ENCODE results near the gene TRAF3IP1.
A peak's percentile ranks its signal among the peaks of the same experiment; 100 is the strongest.
"Not testable (repeated sequence)": the region's sequence is repeated elsewhere in the genome, so short reads cannot be mapped to it uniquely, and the experiment has no call there.

TRAF3IP1 gene

DNA sequence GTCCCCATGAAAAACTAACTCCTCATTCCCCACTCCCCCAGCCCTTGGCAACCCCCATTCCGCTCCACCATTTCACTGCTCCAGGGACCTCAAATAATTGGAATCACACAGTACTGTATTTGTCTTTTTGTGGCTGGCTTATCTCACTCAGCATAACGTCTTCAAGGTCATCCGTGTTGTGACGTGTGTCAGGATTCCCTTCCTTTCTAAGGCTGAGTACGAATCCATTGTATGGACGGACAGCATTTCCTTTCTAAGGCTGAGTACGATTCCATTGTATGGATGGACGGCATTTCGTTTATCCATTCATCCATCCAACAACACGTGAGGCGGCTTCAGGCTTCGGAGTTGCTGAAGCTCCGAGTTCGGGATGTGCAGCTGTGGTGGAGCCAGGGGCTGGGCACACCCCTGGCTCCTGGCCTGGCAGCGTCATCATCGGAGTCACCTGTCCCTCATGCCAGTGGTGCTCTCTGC lies 105.2 kb downstream of the TRAF3IP1 start:
- no peak for DNase-seq (ENCODE audit: low read depth in 2 of 2, low spot score in 1 of 2)

DNA sequence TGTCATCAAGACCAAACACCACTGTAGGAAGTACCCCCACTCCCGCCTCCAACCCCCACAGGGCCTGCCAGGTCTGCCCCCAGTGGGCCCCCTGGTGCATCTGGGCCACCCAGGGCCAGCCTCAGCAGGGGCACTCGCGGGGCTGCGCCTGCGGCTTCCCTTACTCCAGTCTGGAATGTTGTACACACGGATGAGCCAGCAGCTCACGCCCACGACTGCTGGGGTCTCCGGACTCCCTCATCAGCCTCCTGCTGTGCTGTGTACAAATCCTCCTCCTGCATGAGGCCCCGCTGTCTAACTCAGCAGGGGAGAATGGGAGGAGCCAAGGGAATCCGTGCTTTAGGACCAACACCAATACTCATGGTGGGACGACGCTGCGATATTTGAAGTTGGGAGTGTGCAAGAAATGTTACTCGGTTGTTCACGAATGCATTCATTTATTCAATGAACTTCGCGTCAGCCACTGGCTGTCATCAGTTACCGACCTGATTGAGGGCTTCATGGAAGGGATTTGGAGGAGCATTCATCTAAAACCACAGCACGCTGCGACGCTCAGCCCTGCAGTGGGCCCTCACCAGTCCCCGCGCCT lies 105.8 kb downstream of the TRAF3IP1 start:
- DNase-seq (ENCODE audit: low read depth in 2 of 2, low spot score in 1 of 2), result no peak

DNA sequence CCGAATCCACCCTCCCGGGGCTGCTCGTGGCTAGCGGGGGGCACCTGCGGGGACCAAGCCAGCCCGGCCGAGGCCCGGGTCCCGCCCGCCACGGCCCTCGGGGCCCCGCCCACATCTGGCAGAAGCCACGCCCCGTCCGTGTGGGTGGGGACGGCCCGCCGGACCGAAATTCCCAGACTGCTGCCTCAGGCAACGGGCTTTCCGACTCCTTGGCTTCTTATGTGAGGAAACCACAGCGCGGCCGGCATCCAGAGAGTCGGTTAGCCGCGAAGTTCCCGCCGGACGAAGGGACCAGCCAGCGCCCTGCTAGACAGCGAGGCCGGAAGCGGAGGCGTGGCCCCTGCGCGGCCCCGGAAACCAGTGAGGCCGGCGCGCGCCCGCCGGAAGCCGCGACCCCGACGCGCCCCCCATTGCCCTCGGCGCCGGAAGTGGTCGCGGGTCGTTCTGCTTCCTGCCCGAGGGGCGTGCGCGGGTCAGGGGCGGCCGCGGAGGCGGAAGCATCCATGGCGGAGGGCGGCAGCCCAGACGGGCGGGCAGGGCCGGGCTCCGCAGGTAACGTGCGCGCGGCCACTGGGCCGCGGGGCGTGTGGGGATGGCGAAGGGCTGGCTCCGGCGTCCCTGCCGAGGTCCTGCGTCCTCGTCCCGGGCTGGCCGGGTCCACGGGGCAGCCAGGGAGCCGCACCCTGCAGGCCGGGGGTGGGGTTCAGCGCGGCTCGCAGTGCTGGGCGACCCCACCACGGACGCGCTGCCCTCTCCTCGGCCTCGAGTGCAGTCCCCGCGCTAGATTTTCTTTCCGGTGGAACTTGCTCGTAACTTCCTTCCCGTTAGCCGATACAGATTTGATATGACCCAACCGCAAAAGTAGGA lies 106.5 kb downstream of the TRAF3IP1 start, which contains the start of gene ASB1:
Gene ASB1, plus strand, starts transcription at position 360 of the 867 bp plus-strand sequence. Its CDS starts 144 bp downstream, at position 504.
- peak; percentile 58 for DNase-seq (ENCODE audit: low read depth in 2 of 2, low spot score in 1 of 2)

DNA sequence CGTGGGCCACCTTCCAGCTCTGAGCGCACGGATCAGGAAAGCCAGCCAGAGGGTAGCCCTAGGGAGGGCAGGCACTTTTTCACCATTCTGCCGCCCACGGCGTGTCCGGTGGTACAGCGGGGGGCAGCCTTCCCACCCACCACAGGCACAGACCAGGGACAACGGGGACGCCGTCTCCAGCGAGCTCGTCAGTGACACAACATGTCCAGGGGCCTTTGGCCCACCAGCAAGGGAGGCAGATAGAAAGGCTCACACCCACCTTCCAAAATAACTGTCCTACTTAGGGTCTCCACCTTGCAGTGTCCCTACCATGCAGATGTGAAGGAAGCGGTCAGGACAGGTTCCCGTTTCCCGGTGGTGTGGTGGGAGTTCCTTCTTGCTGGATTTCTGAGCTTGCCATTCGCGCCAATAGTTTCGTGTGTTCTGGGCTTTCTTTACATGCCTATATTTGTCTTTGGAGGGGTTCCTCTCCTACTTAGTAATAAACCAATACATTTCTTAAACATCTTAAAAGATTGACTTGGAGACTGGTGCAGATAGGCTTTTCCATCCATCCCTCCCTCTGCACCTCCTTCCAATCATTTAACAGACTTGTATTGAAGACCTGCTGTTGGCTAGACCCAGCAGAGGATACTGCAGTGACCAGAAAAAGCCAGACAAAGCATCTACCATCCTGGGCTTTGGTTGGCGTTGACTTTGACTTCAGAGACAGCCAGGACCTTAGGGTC lies 107.3 kb downstream of the TRAF3IP1 start:
- no peak for DNase-seq (ENCODE audit: low read depth in 2 of 2, low spot score in 1 of 2)

DNA sequence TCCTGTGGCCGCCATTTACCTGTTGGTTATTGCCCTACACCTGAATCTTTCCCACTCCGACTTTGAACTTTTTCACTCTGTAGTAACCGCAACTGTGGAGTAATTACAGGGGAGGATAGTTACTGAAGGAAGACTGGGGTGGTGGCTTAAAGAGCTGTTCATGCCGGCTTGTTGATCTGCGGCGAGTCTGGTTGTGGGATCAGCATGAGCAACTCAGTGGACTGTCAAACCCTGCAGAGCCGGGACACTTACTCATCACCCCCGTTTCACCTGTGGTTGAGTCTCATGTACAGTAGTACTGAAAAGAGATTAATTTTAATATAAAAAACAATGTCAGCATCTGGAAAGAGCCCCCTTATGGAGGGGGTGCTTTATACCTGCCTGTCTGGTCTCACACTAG lies 108.5 kb downstream of the TRAF3IP1 start:
- DNase-seq (ENCODE audit: low read depth in 2 of 2, low spot score in 1 of 2), result no peak

DNA sequence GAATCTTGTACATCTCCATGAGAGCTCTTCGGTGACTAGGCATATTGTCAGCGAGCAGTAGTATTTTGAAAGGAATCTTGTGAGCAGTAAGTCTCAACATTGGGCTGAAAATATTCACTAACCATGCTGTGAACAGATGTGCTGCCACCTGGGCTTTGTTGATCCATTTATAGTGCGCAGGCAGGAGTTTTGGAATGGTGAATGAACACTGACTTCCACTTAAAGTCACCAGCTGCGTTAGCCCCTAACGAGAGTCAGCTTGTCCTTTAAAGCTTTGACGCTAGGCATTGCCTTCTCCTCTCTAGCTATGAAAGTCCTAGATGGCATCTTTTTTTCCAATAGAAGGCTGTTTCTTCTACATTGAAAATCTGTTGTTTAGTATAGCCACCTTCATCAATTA lies 110.5 kb downstream of the TRAF3IP1 start:
- no peak for DNase-seq (ENCODE audit: low read depth in 2 of 2, low spot score in 1 of 2)

DNA sequence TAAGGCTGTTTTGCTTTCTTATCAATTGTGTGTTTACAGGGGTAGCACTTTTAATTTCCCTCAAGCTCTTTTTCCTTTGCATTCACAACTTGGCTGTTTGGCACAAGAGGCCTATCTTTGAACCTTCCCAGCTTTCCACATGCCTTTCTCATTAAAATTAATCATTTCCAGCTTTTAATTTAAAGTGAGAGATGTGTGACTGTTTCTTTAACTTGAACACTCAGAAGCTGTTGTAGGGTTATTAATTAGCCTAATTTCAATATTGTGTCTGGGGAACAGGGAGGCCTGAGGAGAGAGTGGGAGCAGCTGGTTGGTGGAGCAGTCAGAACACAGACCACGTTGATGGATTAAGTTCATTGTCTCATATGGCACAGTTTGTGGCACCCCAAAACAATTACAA lies 111.1 kb downstream of the TRAF3IP1 start:
- DNase-seq (ENCODE audit: low read depth in 2 of 2, low spot score in 1 of 2), result no peak

DNA sequence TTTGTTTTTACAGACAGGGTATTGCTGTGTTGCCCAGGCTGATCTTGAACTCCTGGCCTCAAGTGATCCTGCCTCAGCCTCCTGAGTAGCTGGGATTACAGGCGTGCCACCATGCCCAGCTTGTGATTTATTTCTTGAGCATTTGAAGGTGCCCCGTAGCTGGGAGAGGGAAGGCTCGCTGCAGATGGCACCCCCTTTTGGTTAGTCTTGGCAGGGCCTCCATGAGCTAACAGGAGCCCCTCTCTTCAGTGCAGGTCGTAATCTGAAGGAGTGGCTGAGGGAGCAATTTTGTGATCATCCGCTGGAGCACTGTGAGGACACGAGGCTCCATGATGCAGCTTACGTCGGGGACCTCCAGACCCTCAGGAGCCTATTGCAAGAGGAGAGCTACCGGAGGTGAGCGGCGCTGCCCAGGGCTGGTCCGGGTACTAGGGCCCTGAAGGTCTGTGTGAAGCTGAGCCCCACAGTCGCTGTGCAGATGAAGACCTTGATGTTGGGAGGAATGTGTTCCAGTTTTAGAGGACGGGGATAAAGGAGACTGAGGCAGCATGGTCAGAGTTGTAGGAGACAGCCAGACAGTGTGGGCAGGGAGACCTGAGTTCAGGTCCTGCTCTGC lies 113.1 kb downstream of the TRAF3IP1 start:
- DNase-seq (ENCODE audit: low read depth in 2 of 2, low spot score in 1 of 2), result no peak

DNA sequence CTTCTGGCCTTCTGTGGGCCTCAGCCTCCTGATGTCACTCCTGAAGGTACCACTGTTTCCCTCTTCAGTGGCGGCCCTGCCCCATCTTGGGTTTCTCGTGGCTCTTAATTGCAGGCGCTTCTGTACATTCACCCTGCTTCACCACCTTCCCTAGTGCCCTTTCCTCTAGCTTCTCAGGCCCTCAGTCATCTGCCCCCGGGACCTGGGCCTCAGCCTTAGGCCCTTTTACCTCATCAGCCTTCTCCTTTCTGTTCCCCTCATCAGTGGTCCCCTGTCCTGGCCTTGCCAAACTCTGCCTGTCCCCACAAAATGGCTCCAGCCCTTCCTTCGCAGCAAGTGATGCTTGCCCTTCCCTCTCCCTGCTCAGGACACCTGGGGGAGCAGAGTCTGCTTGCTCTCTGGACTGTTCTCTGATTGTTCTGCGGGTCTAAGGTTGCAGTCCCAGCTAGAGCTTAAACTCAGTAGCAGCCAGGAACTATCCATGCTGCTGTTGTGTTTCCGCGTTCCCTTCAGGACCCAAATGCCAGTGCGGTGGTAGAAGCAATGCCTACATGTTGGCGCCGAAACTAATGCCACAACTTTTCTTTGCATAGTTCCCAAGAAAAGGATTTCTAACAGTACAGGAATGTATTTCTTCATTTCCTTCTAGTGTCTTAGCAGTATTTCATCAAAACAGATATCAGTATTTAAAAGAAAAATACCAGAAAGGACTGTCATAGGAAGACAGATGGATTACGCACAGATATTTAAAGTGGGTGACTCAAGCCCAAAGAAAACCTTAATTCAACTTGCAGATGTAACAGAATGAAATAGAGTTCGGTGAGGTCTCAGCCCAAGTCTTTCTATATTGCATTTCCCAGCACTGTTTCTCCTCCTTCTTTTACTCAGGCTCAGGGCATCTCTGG lies 113.9 kb downstream of the TRAF3IP1 start:
- DNase-seq (ENCODE audit: low read depth in 2 of 2, low spot score in 1 of 2), result no peak

DNA sequence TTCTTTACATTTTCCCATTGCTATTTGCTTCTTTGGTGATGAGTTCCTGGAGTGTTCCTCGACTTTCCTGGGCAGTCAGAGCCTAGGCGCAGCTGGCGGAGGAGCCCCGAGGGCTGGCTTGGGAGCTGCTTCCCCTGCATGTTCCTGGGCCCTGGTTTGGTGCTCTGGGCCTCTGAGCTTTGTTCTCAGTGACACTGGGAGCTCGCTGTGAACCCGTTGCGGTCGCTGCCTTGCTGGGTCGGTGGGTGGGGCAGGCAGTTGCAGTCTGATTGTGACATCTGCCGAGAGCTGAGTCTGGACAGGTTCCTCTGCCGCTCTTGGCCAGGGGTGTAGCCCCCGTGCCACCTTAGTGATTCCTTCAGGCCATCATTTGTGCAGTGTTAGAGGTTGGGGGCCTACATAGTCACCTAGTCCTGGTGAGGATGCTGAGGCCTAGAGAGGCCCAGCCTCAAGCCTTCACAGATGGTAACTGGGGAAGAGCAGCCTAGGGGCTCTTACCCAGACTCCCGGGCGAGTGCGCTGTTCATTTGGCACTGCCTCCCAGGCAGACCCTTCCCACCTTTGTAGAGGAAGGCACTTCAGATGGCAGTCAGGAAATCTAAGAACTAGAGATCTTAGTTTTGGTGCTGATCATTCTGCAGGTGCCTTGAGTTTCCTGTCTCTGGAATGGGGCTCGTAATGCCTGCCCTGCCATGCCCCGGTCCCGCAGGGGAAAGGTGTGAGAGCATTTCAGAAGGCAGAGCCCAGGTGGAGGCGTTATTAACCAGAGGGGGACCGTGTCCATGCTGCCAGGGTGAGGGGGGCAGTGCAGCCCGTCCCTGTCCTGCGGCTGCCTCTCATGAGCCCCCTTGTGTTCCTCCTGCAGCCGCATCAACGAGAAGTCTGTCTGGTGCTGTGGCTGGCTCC lies 114.8 kb downstream of the TRAF3IP1 start:
- DNase-seq (ENCODE audit: low read depth in 2 of 2, low spot score in 1 of 2), result no peak

DNA sequence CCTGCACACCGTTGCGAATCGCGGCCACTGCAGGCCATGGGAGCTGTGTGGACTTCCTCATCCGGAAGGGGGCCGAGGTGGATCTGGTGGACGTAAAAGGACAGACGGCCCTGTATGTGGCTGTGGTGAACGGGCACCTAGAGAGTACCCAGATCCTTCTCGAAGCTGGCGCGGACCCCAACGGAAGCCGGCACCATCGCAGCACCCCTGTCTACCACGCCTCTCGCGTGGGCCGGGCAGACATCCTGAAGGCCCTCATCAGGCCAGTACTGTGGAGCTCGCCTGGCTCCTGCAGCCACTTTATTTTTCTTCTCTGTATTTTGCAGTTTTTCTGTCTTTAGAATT lies 115.4 kb downstream of the TRAF3IP1 start:
- no peak for DNase-seq (ENCODE audit: low read depth in 2 of 2, low spot score in 1 of 2)

DNA sequence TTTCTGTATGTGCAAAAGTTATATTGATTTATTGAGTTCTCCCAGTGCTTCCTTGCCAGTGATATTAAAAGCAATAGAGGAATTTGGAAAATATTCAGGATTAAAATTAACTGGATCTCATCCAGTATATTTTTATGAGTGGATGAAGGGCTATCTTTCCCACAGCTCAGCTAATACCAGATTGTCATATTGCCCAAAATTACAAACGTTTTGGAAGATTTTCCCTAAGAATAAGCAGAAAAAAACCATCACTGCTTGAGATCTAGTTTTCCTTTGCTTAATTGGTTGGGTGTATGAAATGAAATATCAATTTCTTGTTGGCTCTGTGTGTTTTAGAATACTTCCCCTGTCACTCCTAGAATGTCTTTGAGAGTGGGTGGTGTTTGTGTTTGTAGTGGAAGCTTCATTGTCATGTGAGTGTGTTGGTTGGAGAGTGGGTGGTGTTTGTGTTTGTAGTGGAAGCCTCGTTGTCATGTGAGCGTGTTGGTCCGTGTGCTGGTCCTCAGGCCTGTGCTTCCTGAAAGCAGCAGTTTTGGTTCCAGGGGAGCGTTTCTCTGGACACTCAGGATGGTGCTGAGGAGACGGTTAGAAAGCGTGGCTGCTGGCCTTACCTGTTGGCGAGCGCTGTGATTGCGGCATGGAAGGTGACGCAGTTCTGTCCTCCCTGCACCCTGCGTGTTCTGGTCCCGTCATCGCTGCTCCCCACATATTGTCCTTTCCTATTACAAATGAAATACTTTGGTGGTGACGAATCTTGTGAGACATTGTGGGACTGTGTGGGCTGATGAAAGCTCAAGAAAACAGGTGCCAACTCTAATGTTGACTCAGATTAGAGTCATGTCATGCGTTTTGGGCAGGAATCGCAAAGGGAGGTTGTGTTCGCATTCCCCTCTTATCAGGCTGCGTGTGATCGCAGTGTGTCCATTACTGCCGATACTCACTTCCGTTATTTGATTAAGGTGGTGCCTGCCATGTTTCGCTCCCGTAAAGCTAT lies 118.8 kb downstream of the TRAF3IP1 start:
- DNase-seq (ENCODE audit: low read depth in 2 of 2, low spot score in 1 of 2), result no peak

DNA sequence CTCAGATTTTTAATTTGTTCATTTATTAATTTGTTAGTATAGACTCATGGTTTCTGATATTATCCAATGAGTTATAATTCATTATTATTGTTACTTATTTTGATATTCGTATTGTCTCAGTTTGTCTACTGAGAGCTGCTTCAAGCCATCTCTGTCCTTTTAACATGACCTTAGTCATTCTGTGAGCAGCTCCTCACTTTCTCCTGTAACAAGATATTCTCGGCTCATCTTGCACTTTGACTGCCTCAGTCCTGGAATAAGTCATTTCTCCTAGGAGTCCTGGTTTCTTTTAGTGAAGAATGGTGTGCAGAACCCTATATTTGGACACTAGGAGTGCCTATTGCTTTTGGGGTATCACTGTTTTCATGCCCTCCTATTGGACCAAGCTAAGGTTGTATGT lies 119.6 kb downstream of the TRAF3IP1 start:
- no peak for DNase-seq (ENCODE audit: low read depth in 2 of 2, low spot score in 1 of 2)

DNA sequence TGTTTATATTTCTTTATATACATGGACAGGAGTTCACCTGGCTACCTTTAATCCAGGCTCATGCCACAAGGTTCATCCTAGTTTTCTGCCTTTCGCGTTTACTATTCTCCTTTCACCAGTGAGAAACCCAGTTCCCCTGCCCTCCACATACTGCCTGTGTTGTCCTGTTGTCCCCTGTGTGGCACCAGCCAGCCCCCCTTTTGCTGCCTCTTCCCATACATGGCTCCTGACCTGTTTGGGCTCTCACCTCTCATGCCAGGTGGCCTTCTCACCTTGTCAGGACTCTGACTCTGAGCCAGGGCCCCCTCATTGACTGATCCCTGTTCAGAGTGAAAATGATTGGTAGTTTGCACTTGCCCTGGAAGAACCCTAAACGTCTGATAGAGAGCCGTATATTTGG lies 120.0 kb downstream of the TRAF3IP1 start:
- DNase-seq (ENCODE audit: low read depth in 2 of 2, low spot score in 1 of 2), result no peak

DNA sequence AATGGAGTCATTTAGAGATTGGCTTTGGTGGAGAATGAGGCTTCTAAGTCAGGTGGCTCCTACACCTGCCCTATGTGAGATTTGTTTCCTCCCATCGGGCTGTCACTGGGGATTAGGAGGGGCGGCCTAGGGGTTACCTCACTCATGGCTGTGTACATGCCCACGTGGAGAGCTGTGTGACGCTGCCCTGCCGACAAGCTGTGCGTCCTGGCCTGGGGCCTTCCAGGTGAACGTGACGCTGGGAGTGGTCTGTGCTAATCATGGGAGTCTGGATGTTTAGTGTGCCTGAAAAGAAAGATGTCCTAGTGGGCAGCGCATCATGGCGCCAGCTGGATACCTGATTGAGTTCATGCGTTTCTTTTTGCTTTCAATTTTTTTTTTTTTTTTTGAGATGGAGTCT lies 120.4 kb downstream of the TRAF3IP1 start:
- DNase-seq (ENCODE audit: low read depth in 2 of 2, low spot score in 1 of 2), result no peak

DNA sequence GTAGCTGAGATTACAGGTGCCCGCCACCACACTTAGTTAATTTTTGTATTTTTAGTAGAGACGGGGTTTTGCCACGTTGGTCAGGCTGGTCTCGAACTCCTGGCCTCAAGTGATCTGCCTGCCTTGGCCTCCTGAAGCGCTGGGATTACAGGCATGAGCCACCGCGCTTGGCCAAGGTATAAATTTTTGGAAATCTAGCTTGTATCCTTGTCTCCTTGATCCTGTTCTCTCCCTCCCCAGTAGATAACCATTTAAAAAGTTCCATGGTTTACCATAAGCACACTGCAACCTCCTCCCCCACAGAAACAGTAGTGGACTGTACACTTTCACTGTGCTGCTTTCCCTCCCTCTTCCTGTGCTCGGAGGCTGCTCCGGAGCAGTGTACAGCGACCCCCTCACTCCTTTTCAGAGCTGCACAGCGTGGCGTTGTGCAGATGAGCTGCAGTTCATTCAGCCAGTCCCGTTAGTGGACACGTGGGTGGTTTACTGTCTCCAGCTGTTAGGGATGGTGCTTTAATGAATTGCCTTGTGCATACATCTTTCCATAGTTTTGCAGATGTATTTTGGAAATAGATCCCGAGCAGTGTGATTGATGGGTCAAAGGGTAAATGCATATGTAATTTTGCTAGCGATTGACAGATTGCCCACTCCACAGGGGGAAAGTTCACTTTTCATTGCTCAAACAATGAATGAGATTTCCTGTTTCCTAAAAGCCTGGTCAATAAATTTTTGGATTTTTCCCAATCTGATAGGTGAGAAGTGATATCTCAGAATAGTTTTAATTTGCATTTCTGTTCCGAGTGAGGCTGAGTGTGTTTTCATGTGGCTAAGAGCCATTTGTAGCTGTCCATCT lies 121.2 kb downstream of the TRAF3IP1 start:
- no peak for DNase-seq (ENCODE audit: low read depth in 2 of 2, low spot score in 1 of 2)

DNA sequence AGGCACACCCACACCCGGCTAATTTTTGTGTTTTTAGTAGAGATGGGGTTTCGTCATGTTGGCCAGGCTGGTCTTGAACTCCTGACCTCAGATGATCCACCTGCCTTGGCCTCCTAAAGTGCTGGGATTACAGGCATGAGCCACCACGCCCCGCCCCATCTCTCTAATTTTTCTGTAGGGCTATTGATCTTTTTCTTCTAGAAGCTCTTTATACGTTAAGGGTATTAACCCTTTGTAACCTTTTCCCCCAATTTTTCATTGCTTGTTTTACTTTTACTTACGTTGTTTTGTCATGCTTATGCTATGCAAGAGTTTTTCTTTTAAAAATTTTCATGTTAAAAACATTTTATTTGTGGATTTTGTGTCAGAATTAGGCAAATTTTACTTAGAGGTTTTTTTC lies 121.9 kb downstream of the TRAF3IP1 start:
- DNase-seq (ENCODE audit: low read depth in 2 of 2, low spot score in 1 of 2), result not testable (repeated sequence)

All from stimulated activated CD8-positive, alpha-beta memory T cell treated with anti-CD3 and anti-CD28 coated beads, Interleukin-4, amount 100 ng/mL, for 1 hour (primary cell).